ENCODE measurements around the gene MLPH. TPM values are rescaled to one million over a fixed set of nuclear protein-coding genes. Genes with fewer than 3 reads are reported as not detected.

The MLPH gene
- total RNA-seq, 4 donors from 2014 or later = 13.3 to 37.9 (median 19.9) TPM

DNA sequence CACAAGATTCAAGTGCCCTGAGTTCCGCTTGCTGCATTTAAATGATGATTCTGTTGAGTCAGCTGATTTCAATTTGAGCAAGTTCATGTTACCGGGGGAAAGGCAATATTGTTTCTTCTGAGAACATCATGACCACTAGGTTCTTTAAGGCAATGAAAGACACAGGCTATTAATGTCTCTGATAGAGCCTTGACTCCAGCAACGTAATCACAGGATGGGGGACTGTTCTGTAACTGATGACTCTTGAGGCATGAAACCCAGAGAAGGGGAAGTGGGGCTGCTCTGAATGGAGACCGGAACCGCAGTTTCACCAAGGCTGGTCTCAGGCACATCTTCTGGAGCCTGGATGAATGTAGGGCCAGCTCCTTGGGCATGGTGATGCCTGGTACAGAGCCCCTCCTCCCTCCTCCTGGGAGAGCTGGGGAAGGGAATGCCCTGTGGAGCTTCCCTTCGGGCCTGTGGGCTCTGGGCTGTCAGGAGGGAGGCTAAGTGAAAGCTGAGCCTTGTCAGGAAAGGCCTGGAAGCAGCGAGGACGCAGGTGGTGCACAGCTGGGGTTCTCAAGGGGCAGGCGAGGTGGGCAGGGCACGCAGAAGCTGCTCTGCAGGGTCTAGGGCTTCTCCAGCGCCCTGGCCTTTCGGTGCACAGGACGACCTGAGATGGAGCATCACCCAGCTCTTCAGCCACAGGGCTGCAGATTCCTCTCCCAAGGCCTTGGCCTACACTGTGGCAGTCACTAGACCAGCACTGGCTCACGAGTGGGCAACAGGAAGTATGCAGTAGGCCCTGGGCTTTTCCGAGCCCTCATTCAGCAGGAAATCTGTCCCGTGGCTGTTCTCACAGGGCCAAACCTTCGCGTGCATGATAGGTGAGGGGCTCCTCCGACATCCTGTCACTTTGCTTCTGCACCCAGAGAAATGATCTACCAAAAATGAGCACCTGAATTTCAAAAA lies 42.7 kb downstream of the MLPH start:
- no peak for DNase-seq (ENCODE audit: low spot score in 2 of 2)
- WGBS, 2 donors = 88 to 93% methylated on average over 18 to 19 of the region's 19 CpGs
- intact Hi-C loops (cut with DNase I; ENCODE audit: low total_unique reads) = no loop called here
- H3K4me3 ChIP-seq (ENCODE audit: low read depth, poor library complexity, severe bottlenecking) = no peak overlapping the region
- TF ChIP-seq, protein P1, sequence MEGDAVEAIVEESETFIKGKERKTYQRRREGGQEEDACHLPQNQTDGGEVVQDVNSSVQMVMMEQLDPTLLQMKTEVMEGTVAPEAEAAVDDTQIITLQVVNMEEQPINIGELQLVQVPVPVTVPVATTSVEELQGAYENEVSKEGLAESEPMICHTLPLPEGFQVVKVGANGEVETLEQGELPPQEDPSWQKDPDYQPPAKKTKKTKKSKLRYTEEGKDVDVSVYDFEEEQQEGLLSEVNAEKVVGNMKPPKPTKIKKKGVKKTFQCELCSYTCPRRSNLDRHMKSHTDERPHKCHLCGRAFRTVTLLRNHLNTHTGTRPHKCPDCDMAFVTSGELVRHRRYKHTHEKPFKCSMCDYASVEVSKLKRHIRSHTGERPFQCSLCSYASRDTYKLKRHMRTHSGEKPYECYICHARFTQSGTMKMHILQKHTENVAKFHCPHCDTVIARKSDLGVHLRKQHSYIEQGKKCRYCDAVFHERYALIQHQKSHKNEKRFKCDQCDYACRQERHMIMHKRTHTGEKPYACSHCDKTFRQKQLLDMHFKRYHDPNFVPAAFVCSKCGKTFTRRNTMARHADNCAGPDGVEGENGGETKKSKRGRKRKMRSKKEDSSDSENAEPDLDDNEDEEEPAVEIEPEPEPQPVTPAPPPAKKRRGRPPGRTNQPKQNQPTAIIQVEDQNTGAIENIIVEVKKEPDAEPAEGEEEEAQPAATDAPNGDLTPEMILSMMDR (IDR thresholded peaks at IDR 0.05) = no peak
- TF ChIP-seq POLR2A (IDR thresholded peaks at IDR 0.05) = no peak

DNA sequence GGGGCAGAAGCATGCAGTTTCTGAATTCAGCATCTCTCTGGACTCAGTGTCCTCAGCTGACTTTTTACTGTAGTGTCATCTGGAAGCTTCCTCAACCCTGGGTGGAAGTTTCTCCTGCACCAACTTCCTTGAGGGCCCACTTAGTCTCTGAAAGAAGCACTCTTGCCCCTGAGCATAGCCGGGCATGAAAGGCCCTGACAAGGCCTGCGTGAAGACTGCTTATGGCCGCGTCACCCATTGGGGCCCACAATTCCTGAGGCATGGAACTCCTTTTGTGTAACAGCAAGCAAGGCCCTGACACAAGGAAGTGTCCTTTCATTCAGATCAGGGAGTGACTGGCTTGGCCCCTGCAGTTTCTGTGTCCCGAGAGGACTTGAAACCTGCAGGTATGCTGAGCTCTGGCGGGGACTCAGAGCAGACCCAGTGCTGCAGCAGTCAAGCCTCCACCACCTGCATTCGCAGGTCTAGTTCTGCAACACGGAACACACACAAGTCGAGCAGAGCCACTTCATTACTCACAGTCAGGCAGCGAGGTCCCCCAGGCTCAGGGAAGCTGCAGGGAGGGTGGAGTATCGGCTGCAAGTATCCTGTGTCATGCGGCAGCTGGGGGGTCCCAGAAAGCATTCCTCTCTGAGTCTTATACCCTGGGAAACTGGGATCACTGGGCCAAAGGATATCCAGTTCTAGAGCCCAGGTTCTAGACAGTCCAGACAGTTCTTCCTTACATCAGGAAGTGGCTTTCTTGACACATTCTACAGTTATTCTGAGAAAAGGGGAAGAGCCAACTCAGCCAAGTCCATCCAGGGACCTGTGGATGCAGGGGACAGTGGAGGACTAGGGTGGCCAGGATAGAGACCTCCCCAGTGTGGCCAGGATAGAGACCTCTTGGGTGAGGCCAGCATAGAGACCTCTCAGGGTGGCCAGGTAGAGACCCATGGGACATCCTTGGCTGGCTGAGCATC lies 43.7 kb downstream of the MLPH start:
- 91 to 96% methylated on average over 12 of the region's 12 CpGs for WGBS, 2 donors
- no peak for TF ChIP-seq POLR2A (IDR thresholded peaks at IDR 0.05)
- TF ChIP-seq, protein P1 (IDR thresholded peaks at IDR 0.05) = no peak
- no peak for DNase-seq (ENCODE audit: low spot score in 2 of 2)
- intact Hi-C loops (cut with DNase I; ENCODE audit: low total_unique reads) = no loop called here
- H3K4me3 ChIP-seq (ENCODE audit: low read depth, poor library complexity, severe bottlenecking) = no peak overlapping the region

DNA sequence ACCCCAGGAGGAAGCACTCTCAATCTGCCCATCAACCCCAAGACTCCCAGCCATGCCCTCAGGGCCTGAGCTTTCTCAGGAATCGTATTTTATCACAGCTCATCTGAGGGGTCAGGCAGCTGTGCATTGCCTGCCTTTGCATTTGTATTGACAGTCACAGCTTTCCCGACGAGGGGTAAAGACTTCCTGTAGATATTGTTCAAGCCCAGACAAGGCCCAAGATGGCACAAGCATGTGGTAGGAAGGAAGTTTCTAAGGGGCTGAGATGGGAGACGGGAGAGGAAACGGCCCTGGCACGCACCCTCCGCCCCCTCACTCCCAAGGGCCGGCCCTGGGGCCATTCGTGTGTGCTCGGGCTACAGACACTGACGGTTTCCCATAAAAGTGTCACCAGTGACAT lies 45.1 kb downstream of the MLPH start:
- intact Hi-C loops (cut with DNase I; ENCODE audit: low total_unique reads) = no loop called here
- H3K4me3 ChIP-seq (ENCODE audit: low read depth, poor library complexity, severe bottlenecking) = no peak overlapping the region
- DNase-seq (ENCODE audit: low spot score in 2 of 2) = no peak
- no peak for TF ChIP-seq POLR2A (IDR thresholded peaks at IDR 0.05)
- TF ChIP-seq, protein P1 (IDR thresholded peaks at IDR 0.05) = no peak
- WGBS, 2 donors = 36 to 52% methylated on average over 11 of the region's 11 CpGs

DNA sequence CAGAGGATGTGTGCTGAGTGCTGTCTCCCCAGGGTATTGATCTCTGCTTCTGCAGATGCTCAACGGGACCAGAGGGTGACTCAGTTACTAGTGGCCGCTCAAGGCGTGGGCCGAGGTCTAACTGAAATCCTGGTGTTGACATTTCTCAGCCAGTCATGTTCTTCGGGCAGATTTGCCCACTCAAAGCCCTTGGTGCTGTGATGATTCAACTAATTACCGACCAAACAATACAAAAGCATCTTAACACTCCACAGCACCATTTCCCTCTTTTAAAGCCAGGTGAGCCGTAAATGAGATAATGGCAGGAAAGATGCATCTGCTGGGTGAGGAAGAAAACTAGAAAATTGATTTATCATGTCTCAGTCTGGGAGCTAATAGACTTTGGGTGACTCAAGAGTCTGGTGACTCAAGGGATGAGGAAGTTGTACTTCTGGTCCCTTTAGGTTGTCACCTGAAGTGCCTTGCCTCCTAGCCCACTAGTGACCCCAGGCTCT lies 46.7 kb downstream of the MLPH start:
- H3K4me3 ChIP-seq (ENCODE audit: low read depth, poor library complexity, severe bottlenecking) = no peak overlapping the region
- intact Hi-C loops (cut with DNase I; ENCODE audit: low total_unique reads) = no loop called here
- DNase-seq (ENCODE audit: low spot score in 2 of 2) = no peak
- TF ChIP-seq POLR2A (IDR thresholded peaks at IDR 0.05) = no peak
- TF ChIP-seq, protein P1 (IDR thresholded peaks at IDR 0.05) = no peak
- 86 to 88% methylated on average over 7 of the region's 7 CpGs for WGBS, 2 donors

DNA sequence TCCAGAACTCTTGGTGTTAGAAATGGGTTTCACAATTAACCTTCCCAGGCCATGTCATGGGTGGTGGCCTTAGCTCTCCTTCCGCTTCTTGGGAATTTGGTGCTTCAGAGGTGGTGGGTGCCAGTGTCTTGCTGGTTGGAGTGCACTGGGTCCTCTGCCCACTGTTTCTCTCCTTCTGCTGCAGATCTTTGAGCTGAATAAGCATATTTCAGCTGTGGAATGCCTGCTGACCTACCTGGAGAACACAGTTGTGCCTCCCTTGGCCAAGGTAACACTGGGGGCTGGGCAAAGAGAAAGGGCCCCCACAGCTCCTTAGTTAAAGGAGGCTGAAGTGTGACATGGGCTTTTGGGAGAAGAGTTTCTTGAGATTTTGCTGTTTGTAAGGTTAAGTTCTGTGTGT lies 47.3 kb downstream of the MLPH start:
- no peak overlapping the region for H3K4me3 ChIP-seq (ENCODE audit: low read depth, poor library complexity, severe bottlenecking)
- WGBS, 2 donors = 100% methylated on average over 1 of the region's 1 CpG
- TF ChIP-seq, protein P1 (IDR thresholded peaks at IDR 0.05) = no peak
- TF ChIP-seq POLR2A (IDR thresholded peaks at IDR 0.05) = no peak
- intact Hi-C loops (cut with DNase I; ENCODE audit: low total_unique reads) = no loop called here
- DNase-seq (ENCODE audit: low spot score in 2 of 2) = no peak

Measured in lower leg skin (tissue), 4 donors.